ENCODE data around the gene GSDME. TPM values are rescaled to one million over a fixed set of nuclear protein-coding genes. Genes with fewer than 3 reads are reported as not detected.

GSDME gene
- total RNA-seq, 1 experiment from 2014 or later: 7.6 TPM

GRCh38 chr7:24690251-24690650 is 67.0 kb downstream of the GSDME start:
- no peaks in the 10 kb centered on the region for H4K20me1 ChIP-seq (ENCODE audit: insufficient read depth)
- ATAC-seq (no peak), DNase-seq (ENCODE audit: low read depth, low spot score) (no peak)
- no peak overlapping the region for H3K4me2 ChIP-seq (ENCODE audit: low read length)
- no peaks in the 10 kb centered on the region for H3K9me3 ChIP-seq (ENCODE audit: control insufficient read depth in 1 of 2, insufficient read depth in 1 of 2, low read depth in 1 of 2, low read length in 2 of 2)
- CTCF ChIA-PET: no interaction called here
- H3K27me3 ChIP-seq (ENCODE audit: insufficient read depth, low read length): no peaks in the 10 kb centered on the region
- POLR2A ChIA-PET: no interaction called here
- no peak overlapping the region for H2AFZ ChIP-seq (ENCODE audit: low read depth, low read length, poor library complexity, severe bottlenecking)
- intact Hi-C loops (cut with micrococcal nuclease): no loop called here
- no peak overlapping the region for H3K9ac ChIP-seq (ENCODE audit: low read length)
- H3K27ac ChIP-seq (ENCODE audit: low read depth, low read length): no peak overlapping the region
- TF ChIP-seq CTCF (IDR thresholded peaks at IDR 0.05 in 2 of 3, conservative IDR thresholded peaks at IDR 0.05 in 1 of 3; ENCODE audit: borderline replicate concordance in 1 of 3, insufficient read depth in 1 of 3, low read depth in 2 of 3, low read length in 2 of 3) (no peak), ZFX (IDR thresholded peaks at IDR 0.05) (no peak), RAD21 (IDR thresholded peaks at IDR 0.05; ENCODE audit: low read depth) (no peak), EZH2 (IDR thresholded peaks at IDR 0.05) (no peak), MAX (IDR thresholded peaks at IDR 0.05) (no peak), ELF1 (IDR thresholded peaks at IDR 0.05; ENCODE audit: borderline replicate concordance, low read depth) (no peak), TCF7L2 (IDR thresholded peaks at IDR 0.05; ENCODE audit: borderline replicate concordance, extremely low read depth, insufficient read depth, insufficient read length) (no peak), ZNF274 (IDR thresholded peaks at IDR 0.05; ENCODE audit: low read depth, low read length) (no peak), SIN3A (IDR thresholded peaks at IDR 0.05; ENCODE audit: low read depth) (no peak), POLR2A (IDR thresholded peaks at IDR 0.05; ENCODE audit: borderline replicate concordance, extremely low read depth, insufficient read depth, insufficient read length) (no peak), POLR2AphosphoS5 (IDR thresholded peaks at IDR 0.05; ENCODE audit: low read depth, low read length) (no peak), SP1 (IDR thresholded peaks at IDR 0.05; ENCODE audit: low read depth) (no peak), CBX3 (IDR thresholded peaks at IDR 0.05; ENCODE audit: low read depth) (no peak), ZBTB33 (IDR thresholded peaks at IDR 0.05; ENCODE audit: extremely low read depth, insufficient replicate concordance, low read length) (no peak)
- no peaks in the 10 kb centered on the region for H3K4me1 ChIP-seq (ENCODE audit: control insufficient read depth in 1 of 2, insufficient read depth in 2 of 2, low read length in 2 of 2)
- 0 out of 4 replicates have a peak, but pooled peaks cover 0 to 5% of the 10 kb centered on the region in 2 experiments for H3K36me3 ChIP-seq (ENCODE audit: control insufficient read depth in 1 of 2, insufficient read depth in 2 of 2, low read length in 2 of 2)
- BruUV-seq (replicated peaks): no TSS peak
- no peaks in the 10 kb centered on the region for H3K9me2 ChIP-seq (ENCODE audit: insufficient read depth)
- H3K4me3 ChIP-seq (replicated peaks in 1 of 2; ENCODE audit: low read depth in 1 of 2, low read length in 2 of 2): no peak overlapping the region
- RAD21 ChIA-PET (ENCODE audit: low non-redundant PET in 1 of 2, low total read pairs in 2 of 2, uncharacterized antibody in 2 of 2, unreplicated experiment in 2 of 2): no interaction called here
- no peaks in the 10 kb centered on the region for H3K79me2 ChIP-seq (ENCODE audit: insufficient read depth, low read length)
